NCI-H510A (cell line): ENCODE results near the gene ZNF317.
A peak's percentile ranks its signal among the peaks of the same experiment; 100 is the strongest.

Source experiments
- DNase-seq: peaks from one replicate; lab custom pipeline; 2025; lab: John Stamatoyannopoulos, UW

The ZNF317 gene

GRCh38 chr19:9140159-9140874 lies at the start of gene ZNF317:
Gene ZNF317, plus strand, starts transcription at chr19:9140397. Its CDS starts 15,620 bp downstream, at chr19:9156017.
- DNase-seq = peak; percentile 81

DNA sequence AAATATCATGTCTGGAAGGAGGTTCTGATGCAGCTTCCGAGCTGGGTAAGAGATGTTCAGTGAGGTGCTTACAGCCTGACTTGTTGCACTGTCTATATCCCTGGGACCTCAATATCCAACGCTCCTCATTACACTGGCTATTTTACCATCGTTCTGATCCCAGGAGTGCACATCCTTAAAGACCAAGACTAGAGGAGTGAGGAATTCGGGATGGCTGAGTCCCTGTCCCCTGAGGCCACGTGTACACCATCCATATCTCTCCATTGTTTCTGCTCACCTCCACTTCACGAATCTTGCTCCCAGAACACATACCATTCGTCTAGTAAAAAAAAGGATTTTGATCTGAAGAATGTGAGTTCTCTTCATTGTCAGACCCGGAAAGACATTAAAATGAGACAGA lies 32.8 kb upstream of the ZNF317 start, which contains the start of gene OR7G2:
TSS of gene OR7G2 (minus strand) at position 101 of the 400 bp plus-strand sequence. CDS start 4,232 bp downstream, outside the sequence.
- no peak for DNase-seq

GRCh38 chr19:9109959-9110358 lies 30.2 kb upstream of the ZNF317 start:
- no peak for DNase-seq

DNA sequence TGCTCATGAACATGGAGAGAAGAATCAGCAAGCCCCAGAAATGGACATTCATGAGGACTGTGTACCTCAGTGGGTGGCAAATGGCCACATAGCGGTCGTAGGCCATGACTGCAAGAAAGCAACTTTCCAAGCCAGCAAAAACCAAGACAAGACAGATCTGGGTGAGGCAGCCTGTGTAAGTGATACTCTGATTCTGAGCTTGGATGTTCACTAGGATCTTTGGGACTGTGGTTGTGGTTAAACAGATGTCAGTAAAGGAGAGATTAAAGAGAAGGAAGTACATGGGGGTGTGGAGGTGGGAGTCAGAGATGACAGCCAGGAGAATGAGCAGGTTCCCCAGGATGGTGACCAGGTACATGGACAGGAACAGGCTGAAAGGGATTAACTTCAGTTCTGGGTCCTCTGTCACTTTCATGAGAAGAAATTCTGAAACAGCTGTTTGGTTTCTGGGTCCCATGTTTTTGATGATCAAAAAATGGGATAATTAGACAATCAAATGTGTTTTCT lies 24.8 kb upstream of the ZNF317 start, which contains the start of gene OR7G1:
TSS of gene OR7G1 (minus strand) at position 457 of the 507 bp plus-strand sequence. CDS start at position 457, 0 bp downstream.
- no peak for DNase-seq

DNA sequence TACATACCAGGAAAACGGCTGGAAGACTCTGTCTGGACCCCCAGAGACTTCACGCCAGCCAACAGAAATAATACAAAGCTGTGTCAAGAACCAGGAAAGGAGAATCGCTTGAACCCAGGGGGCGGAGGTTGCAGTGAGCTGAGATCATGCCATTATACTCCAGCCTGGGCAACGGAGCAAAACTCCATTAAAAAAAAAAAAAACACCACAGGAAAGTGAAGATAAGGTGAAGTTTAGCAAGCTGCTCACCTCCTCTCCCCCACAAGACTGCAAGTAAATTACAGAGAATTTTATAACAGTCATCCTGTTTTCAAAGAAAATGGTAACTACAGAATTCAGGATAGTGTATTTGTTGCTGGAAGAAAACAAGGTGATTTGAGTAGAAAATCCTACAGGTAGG lies 23.6 kb upstream of the ZNF317 start:
- DNase-seq = no peak

DNA sequence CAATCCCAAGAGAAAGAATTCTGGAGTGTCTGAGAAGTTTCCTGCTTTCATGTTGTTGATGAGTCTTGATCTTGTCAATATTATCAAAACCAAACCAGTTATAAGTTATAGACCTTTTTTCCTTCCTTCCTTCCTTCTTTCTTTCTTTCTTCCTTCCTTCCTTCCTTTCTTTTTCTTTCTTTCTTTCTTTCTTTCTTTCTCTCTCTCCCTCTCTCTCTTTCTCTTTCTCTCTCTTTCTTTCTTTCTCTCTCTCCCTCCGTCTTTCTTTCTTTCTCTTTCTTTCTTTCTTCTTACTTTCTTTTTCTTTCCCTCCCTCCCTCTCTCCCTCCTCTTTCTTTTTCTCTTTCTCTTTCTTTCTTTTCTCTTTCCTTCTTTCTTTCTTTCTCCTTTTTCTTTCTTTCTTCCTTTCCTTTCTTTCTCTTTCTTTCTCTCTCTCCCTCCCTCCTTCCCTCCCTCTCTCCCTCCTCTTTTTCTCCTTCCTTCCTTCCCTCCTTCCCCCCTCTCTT lies 13.2 kb upstream of the ZNF317 start, which contains the start of gene OR7G3:
TSS of gene OR7G3 (minus strand) at position 51 of the 506 bp plus-strand sequence. CDS start at position 51, 0 bp downstream.
- no peak for DNase-seq

GRCh38 chr19:9128171-9128570 lies 12.0 kb upstream of the ZNF317 start:
- DNase-seq = no peak

DNA sequence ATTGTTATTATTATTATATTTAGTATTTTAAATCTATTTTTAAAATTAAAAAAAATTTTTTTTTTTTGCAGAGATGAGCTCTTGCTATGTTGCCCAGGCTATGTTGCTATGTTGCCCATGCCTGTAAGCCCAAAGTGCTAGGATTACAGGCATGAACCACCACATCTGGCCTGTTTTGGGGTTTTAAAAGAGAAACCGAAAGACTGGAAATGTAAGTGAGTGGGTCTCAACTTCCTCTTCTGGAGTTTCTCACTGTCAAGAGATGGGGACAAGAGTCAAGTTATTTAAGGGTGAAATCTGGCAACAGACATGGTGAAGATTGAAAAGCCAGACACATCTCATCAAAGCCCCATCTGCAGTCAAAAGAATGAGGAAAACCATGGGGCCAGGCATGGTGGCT lies 9.2 kb upstream of the ZNF317 start:
- no peak for DNase-seq

GRCh38 chr19:9132422-9132821 lies 7.8 kb upstream of the ZNF317 start:
- DNase-seq = no peak

DNA sequence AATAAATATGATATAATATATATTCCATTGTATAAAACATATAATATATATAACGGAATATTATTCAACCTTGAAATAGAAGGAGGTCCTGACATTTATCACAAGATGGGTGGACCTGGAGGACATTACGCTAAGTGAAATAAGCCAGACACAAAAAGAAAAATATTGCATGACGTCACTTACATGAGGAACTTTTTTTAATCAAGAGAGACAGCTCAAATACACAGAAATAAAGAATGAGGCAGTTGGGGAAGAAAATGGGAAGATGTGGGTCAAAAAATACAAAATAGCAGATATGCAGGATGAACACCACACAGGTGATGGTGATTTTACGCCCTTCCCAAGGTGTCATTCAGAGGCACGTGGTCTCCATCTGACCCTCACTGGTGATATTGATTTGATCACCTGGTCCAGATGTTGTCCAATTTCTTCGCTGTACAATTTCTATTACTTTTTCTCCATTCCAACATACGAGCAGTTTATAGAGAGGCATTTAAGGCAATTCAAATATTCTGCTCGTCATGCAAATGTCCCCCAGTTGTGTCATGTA lies 513 bp upstream of the ZNF317 start:
- no peak for DNase-seq

GRCh38 chr19:9144920-9145319 lies 4.7 kb downstream of the ZNF317 start:
- no peak for DNase-seq

DNA sequence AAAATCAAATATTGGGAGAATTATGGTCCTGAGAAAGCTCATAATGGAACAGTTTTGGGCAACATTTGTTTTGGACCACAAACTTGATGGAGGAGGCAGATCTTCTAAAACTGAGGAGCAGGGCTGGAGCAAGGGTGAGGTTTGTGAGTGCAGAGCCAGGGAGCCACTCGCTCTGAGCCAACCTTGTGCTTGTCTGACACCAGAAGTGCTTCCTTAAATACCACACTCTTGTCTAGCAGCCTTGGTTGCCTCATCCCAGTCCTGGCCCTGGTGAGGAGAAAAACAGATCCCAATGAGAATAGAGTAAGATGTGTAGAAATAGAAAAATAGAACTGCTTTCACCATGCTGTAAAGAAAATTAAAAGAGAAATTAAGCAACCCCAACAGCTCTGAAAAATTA lies 6.7 kb downstream of the ZNF317 start:
- DNase-seq = no peak

DNA sequence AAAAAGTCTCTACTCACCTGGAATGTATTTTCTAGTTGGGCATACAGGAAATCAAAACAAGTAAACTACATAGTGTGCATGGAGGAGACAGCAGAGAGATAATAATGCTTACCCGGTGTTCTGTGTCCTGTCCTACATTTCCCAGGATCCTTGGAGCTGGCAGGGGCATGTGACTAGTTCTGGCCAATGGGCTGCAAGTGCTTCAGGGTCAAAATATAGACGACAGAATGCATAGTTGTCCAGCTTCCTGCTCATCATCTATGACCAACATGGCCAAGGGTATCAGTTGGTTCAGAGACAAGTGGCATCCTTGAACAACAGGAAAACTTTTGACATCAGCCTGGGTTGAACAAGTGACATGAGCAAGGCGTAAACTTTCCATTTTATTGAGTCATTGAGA lies 8.5 kb downstream of the ZNF317 start:
- DNase-seq = no peak

DNA sequence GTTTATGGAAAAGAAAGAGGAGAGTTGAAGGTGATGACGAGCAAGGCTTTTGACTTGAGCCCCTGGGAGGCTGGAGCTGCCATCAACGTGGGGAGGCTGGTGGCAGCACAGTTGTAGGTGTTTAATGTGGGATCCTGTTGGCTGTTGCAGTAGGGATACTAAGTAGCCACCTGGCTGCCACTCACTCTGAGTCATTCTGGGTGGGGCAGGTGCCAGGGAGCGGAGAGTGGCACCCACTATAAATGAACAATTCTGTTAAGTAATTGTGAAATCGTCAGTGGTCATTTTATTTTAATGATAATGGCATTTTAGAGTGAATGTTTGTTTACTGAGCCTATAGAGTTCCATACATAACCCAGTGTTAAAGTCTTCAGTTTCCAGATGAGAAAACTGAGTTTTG lies 9.8 kb downstream of the ZNF317 start:
- DNase-seq = no peak

GRCh38 chr19:9150650-9151049 lies 10.5 kb downstream of the ZNF317 start:
- no peak for DNase-seq

- DNase-seq = no peak
These were observed 11.2 kb downstream of the ZNF317 start for GRCh38 chr19:9151367-9151766.

- DNase-seq = no peak
These were observed 15.4 kb downstream of the ZNF317 start for GRCh38 chr19:9155591-9155990.

- no peak for DNase-seq
These were observed 16.1 kb downstream of the ZNF317 start for GRCh38 chr19:9156304-9156703.

GRCh38 chr19:9159891-9160290 lies 19.7 kb downstream of the ZNF317 start:
- DNase-seq = no peak

DNA sequence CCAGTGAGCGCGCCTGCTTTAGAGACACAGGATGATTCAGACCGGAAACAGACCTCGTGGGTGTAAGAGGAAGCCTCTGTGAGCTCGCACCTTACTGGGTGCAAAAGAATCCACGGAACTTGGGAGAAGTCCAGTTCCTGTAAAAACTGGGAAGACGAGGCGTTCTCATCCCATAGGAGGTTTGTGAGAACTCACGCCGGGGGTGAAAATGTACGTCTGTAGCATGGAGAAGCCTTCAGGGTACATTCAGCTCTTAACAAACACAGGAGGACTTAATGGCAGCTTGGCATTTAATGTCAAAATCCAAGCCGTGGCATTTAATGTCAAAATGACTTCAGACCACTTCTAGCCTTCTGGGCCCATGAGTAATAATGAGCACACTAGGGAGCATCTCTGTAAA lies 21.2 kb downstream of the ZNF317 start:
- DNase-seq = no peak

GRCh38 chr19:9165261-9165660 lies 25.1 kb downstream of the ZNF317 start:
- DNase-seq = no peak

- no peak for DNase-seq
These were observed 26.6 kb downstream of the ZNF317 start for GRCh38 chr19:9166846-9167245.

DNA sequence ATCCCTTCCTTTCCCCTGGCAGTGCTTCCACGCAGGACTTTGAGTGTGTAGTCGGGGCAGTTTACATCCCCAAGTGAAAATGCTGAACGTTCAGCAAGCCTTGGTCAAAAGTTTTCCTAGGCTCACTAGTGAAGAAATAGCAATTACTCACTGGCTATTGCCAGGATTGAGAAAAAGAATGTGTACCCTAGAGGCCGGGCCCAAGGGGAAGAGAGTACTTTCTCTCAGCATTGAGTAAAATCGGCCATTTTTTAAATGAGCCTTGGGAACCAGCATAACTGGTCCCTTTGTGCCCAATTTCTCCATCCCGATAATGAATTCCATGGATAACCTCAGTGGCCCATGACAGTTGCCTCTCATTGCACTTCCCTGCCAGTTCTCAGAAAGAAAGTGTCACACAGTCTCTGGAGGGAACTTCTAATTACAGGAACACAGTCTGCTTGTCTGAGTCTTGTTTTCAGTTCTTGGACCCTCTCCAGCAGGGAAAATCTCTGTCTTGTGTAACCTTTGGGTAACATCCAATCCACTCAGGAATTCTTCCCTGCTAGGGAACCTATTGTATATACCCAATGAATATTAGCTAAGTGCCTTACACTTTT lies 31.3 kb downstream of the ZNF317 start:
- no peak for DNase-seq
